Left lung (tissue), 14 donors: ENCODE results near the gene TAF11L10. TPM values are rescaled to one million over a fixed set of nuclear protein-coding genes. Genes with fewer than 3 reads are reported as not detected.
"Not testable (repeated sequence)": the region's sequence is repeated elsewhere in the genome, so short reads cannot be mapped to it uniquely, and the experiment has no call there.

ENCODE experiments used
- ATAC-seq: fragments of 200-7000 bp; cut with Tn5 transposase; one replicate; pipeline ENCODE4 v1.9.1; 2020; ENCODE audit warnings: moderate library complexity
- DNase-seq, 4 donors: peaks; one replicate each; pipeline ENCODE4 v3.0.0-alpha.2; 2013 to 2020
- H3K27ac ChIP-seq, 2 donors: fragments of 200-600 bp; sonication (generic) in 1 of 2; one replicate each; pipeline versions ENCODE4 v1.5.0 to v1.8.0; 2020 to 2021
- H3K27me3 ChIP-seq, 2 donors: fragments of 200-600 bp; sonication (generic) in 1 of 2; one replicate each; pipeline versions ENCODE4 v1.5.0 to v1.8.0; 2020 to 2021
- H3K36me3 ChIP-seq, 2 donors: fragments of 200-600 bp; sonication (generic) in 1 of 2; one replicate each; pipeline versions ENCODE4 v1.5.0 to v1.8.0; 2020 to 2021
- H3K4me1 ChIP-seq, 2 donors: fragments of 200-600 bp; one replicate each; pipeline ENCODE4 v1.8.0; 2021
- H3K4me3 ChIP-seq, 2 donors: fragments of 200-600 bp; sonication (generic) in 1 of 2; one replicate each; pipeline versions ENCODE4 v1.5.0 to v1.8.0; 2020 to 2021; ENCODE audit warnings: mild to moderate bottlenecking in 1 of 2
- H3K9me3 ChIP-seq, 2 donors: fragments of 200-600 bp; sonication (generic) in 1 of 2; one replicate each; pipeline versions ENCODE4 v1.5.0 to v1.8.0; 2020 to 2021
- CTCF ChIP-seq, 2 donors: fragments of 200-600 bp; sonication (generic) in 1 of 2; IDR thresholded peaks; one replicate each; pipeline versions ENCODE4 v1.5.0 to v1.8.0; 2021; ENCODE audit warnings: antibody characterized with exemption in 2 of 2
- intact Hi-C, 2 donors: fragments of 100-400 bp; cut with DNase I; formaldehyde crosslinking; loops; one replicate each; pipeline versions ENCODE4 v1.11.2 to v1.14.2; 2022
- long read RNA-seq, 12 donors: library from polyadenylated mRNA in 2 of 12; unstranded in 2 of 12; transcript quantifications; one replicate each; pipeline ENCODE4 v2.0.0 and lab custom pipeline, GENCODE V29; 2019 to 2026
- polyA plus RNA-seq, 6 donors: library from polyadenylated mRNA; unstranded; fragments of 120-200 nt; gene quantifications; one replicate each; pipeline ENCODE4 v1.2.1, GENCODE V29; 2013; ENCODE audit not compliant: insufficient read length in 6 of 6
- total RNA-seq, 2 donors: library from RNA; stranded (reverse); fragmentation: NEBNext Ultra II Directional; extraction: Animal tissue kit (Norgen Biotek cat#: 25700); gene quantifications; one replicate each; pipeline ENCODE4 v1.2.1, GENCODE V29; 2021
- donor health status: DM: no; HTN: yes; CAD: no.
- donor health status: DM: no; HTN: no; CAD: no.

Gene TAF11L10
- total RNA-seq (not detected), polyA plus RNA-seq (not detected)
- long read RNA-seq, donor 1: 0 reads
- long read RNA-seq, donor 2: 0 reads
- long read RNA-seq, donor 3: 0 reads
- long read RNA-seq, donor 4: 0 reads
- long read RNA-seq, donor 5: 0 reads
- long read RNA-seq, donor 6: 0 reads
- long read RNA-seq, donor 7: 0 reads
- long read RNA-seq, donor 8: 0 reads
- long read RNA-seq, donor 9: 0 reads
- long read RNA-seq, donor 10: 0 reads
- long read RNA-seq, donor 11: 0 reads
- long read RNA-seq, donor 12: 0 reads

GRCh38 chr5:17597728-17598127 lies at the start of gene TAF11L10:
Gene TAF11L10 (minus strand): TSS chr5:17597828.
- H3K9me3 ChIP-seq, H3K27ac ChIP-seq, intact Hi-C loops, H3K4me3 ChIP-seq, H3K4me1 ChIP-seq, H3K27me3 ChIP-seq, DNase-seq, ATAC-seq, H3K36me3 ChIP-seq: not testable (repeated sequence)

- H3K27me3 ChIP-seq: no peaks in the 10 kb centered on the region
- no peaks in the 10 kb centered on the region for H3K9me3 ChIP-seq
- no peak for TF ChIP-seq CTCF (IDR thresholded peaks at IDR 0.05)
- intact Hi-C loops: no loop called here
- no peak within 1 kb of the TSS for H3K4me3 ChIP-seq
- ATAC-seq (no peak), DNase-seq (no peak)
- H3K27ac ChIP-seq: no peak within 1 kb of the TSS
- no peaks in the 10 kb centered on the region for H3K4me1 ChIP-seq
- no peaks in the 10 kb centered on the region for H3K36me3 ChIP-seq
Measured at GRCh38 chr5:17634160-17634559, 36.5 kb upstream of the TAF11L10 start, which contains the start of gene TAF11L14. Gene TAF11L14 (plus strand): TSS chr5:17634460.

GRCh38 chr5:17631788-17632187 lies 34.2 kb upstream of the TAF11L10 start, which contains the start of gene TAF11L13:
Gene TAF11L13 (plus strand): TSS chr5:17632088.
- H3K27ac ChIP-seq, DNase-seq, H3K4me3 ChIP-seq, intact Hi-C loops, ATAC-seq, H3K36me3 ChIP-seq, H3K27me3 ChIP-seq, H3K9me3 ChIP-seq, H3K4me1 ChIP-seq: not testable (repeated sequence)

GRCh38 chr5:17625686-17626085 lies 28.1 kb upstream of the TAF11L10 start:
- Histone ChIP-seq H3K9me3 (peaks cover 0 to 2% of the 10 kb centered on the region in 2 donors), H3K4me1 (no peaks in the 10 kb centered on the region), H3K27ac (no peak overlapping the region), H3K4me3 (no peak overlapping the region), H3K27me3 (no peaks in the 10 kb centered on the region), H3K36me3 (no peaks in the 10 kb centered on the region)
- intact Hi-C loops: no loop called here
- TF ChIP-seq CTCF (IDR thresholded peaks at IDR 0.05): no peak
- DNase-seq (peak in 1 of 4 donors; percentile 65), ATAC-seq (no peak)

GRCh38 chr5:17620627-17621026 lies 23.0 kb upstream of the TAF11L10 start:
- intact Hi-C loops: no loop called here
- DNase-seq (peak in 1 of 4 donors; percentile 71), ATAC-seq (no peak)
- H3K27ac ChIP-seq: no peak overlapping the region
- no peaks in the 10 kb centered on the region for H3K36me3 ChIP-seq
- H3K9me3 ChIP-seq: peaks cover 0 to 4% of the 10 kb centered on the region in 2 donors
- no peak for TF ChIP-seq CTCF (IDR thresholded peaks at IDR 0.05)
- no peaks in the 10 kb centered on the region for H3K27me3 ChIP-seq
- H3K4me3 ChIP-seq: no peak overlapping the region
- H3K4me1 ChIP-seq: no peaks in the 10 kb centered on the region

GRCh38 chr5:17619354-17619753 lies 21.7 kb upstream of the TAF11L10 start:
- ATAC-seq: no peak
- no peaks in the 10 kb centered on the region for H3K36me3 ChIP-seq
- no peak overlapping the region for H3K27ac ChIP-seq
- H3K27me3 ChIP-seq: no peaks in the 10 kb centered on the region
- no peak for DNase-seq
- H3K4me3 ChIP-seq: no peak overlapping the region
- H3K4me1 ChIP-seq: no peaks in the 10 kb centered on the region
- H3K9me3 ChIP-seq: peaks cover 0 to 4% of the 10 kb centered on the region in 2 donors
- TF ChIP-seq CTCF (IDR thresholded peaks at IDR 0.05): no peak
- intact Hi-C loops: no loop called here
